ENCODE measurements around the gene DMD. TPM values are rescaled to one million over a fixed set of nuclear protein-coding genes. Genes with fewer than 3 reads are reported as not detected.

The DMD gene
- total RNA-seq, 2 experiments from 2014 or later = 0.20 to 0.47 TPM

- no peaks in the 10 kb centered on the region for H3K9me3 Mint-ChIP-seq
- no peaks in the 10 kb centered on the region for H3K4me1 Mint-ChIP-seq (ENCODE audit: low read depth)
- no peaks in the 10 kb centered on the region for H3K27me3 Mint-ChIP-seq
- H3K27ac Mint-ChIP-seq = no peak overlapping the region
- intact Hi-C loops (cut with DNase I, micrococcal nuclease) = no loop called here
- Histone ChIP-seq H3K36me3 (ENCODE audit: insufficient read depth, low read length) (no peaks in the 10 kb centered on the region), H3K4me1 (ENCODE audit: insufficient read depth, low read length) (no peaks in the 10 kb centered on the region), H3K27ac (ENCODE audit: low read depth in 1 of 2, low read length in 2 of 2) (no peak overlapping the region), H3K9me3 (ENCODE audit: control insufficient read depth in 1 of 2, insufficient read depth in 1 of 2, low read length in 2 of 2) (no peaks in the 10 kb centered on the region), H3K27me3 (ENCODE audit: control insufficient read depth in 1 of 2, insufficient read depth in 2 of 2, low read length in 2 of 2) (no peaks in the 10 kb centered on the region), H3K4me3 (ENCODE audit: low read length) (no peak overlapping the region)
- no peak overlapping the region for H3K4me3 Mint-ChIP-seq
- ChIA-PET POLR2A (no interaction called here), CTCF (no interaction called here)
- H3K36me3 Mint-ChIP-seq (ENCODE audit: low read depth) = no peaks in the 10 kb centered on the region
- ATAC-seq (ENCODE audit: poor library complexity) = no peak
- DNase-seq = no peak
- TF ChIP-seq, protein P1, sequence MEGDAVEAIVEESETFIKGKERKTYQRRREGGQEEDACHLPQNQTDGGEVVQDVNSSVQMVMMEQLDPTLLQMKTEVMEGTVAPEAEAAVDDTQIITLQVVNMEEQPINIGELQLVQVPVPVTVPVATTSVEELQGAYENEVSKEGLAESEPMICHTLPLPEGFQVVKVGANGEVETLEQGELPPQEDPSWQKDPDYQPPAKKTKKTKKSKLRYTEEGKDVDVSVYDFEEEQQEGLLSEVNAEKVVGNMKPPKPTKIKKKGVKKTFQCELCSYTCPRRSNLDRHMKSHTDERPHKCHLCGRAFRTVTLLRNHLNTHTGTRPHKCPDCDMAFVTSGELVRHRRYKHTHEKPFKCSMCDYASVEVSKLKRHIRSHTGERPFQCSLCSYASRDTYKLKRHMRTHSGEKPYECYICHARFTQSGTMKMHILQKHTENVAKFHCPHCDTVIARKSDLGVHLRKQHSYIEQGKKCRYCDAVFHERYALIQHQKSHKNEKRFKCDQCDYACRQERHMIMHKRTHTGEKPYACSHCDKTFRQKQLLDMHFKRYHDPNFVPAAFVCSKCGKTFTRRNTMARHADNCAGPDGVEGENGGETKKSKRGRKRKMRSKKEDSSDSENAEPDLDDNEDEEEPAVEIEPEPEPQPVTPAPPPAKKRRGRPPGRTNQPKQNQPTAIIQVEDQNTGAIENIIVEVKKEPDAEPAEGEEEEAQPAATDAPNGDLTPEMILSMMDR (IDR thresholded peaks at IDR 0.05) = no peak
Measured at GRCh38 chrX:33142331-33142730, 69.0 kb downstream of the DMD start.

DNA sequence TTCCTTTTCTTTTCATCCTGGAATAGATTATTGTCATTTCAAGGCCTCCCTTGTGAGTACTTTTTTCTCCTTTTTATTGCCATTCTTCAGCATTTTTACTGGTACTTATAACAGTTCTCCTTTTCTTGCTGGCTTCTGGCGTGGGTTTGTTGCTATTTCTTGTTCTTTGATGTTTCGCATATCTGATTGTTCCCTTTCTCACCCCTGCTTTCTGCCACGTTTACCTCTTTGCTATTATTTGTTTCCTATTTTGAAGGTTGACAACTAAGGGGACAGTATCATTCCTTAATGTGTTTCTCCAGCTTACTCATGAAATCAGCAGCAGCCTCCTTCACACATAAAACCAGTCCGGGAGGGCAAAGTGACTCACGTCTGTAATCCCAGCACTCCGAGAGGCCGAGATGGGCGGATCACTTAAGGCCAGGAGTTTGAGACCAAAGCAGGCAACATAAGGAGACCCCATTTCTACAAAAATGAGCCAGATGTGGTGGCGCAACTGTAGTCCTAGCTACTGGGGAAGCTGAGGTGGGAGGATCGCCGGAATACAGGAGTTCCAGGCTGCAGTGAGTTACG, 72.6 kb downstream of the DMD start:
- no peaks in the 10 kb centered on the region for H3K9me3 Mint-ChIP-seq
- H3K4me1 ChIP-seq (ENCODE audit: insufficient read depth, low read length) = no peaks in the 10 kb centered on the region
- no peak overlapping the region for H3K4me3 ChIP-seq (ENCODE audit: low read length)
- H3K4me1 Mint-ChIP-seq (ENCODE audit: low read depth) = no peaks in the 10 kb centered on the region
- H3K36me3 ChIP-seq (ENCODE audit: insufficient read depth, low read length) = no peaks in the 10 kb centered on the region
- ATAC-seq (ENCODE audit: poor library complexity) = no peak
- DNase-seq = no peak
- ChIA-PET CTCF (no interaction called here), POLR2A (no interaction called here)
- H3K4me3 Mint-ChIP-seq = no peak overlapping the region
- H3K27ac Mint-ChIP-seq = no peak overlapping the region
- no peaks in the 10 kb centered on the region for H3K36me3 Mint-ChIP-seq (ENCODE audit: low read depth)
- intact Hi-C loops (cut with DNase I, micrococcal nuclease) = no loop called here
- TF ChIP-seq, protein P1 (IDR thresholded peaks at IDR 0.05) = no peak
- H3K9me3 ChIP-seq (ENCODE audit: control insufficient read depth in 1 of 2, insufficient read depth in 1 of 2, low read length in 2 of 2) = no peaks in the 10 kb centered on the region
- no peaks in the 10 kb centered on the region for H3K27me3 Mint-ChIP-seq
- H3K27me3 ChIP-seq (ENCODE audit: control insufficient read depth in 1 of 2, insufficient read depth in 2 of 2, low read length in 2 of 2) = no peaks in the 10 kb centered on the region
- H3K27ac ChIP-seq (ENCODE audit: low read depth in 1 of 2, low read length in 2 of 2) = no peak overlapping the region

DNA sequence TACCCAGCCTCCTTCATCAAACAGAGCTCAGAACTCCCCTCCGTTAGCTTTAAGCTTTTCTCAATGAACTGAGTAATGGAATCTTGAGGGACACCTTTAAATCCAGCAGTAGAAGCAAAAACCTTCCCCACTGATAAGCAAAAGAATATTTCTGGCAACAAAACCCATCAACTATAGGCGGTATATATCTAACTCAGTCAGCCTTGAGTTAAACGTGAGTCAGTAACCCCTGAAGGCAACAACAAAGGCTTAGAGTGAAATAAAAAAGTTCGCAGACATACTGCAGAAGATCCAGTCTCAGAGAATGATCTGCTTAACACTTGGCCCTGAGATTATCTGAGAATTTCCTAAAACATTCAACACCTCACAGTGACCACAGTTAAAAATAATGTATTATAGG, 77.2 kb downstream of the DMD start:
- H3K9me3 Mint-ChIP-seq = no peaks in the 10 kb centered on the region
- Histone ChIP-seq H3K36me3 (ENCODE audit: insufficient read depth, low read length) (no peaks in the 10 kb centered on the region), H3K27ac (ENCODE audit: low read depth in 1 of 2, low read length in 2 of 2) (no peak overlapping the region), H3K4me1 (ENCODE audit: insufficient read depth, low read length) (no peaks in the 10 kb centered on the region), H3K27me3 (ENCODE audit: control insufficient read depth in 1 of 2, insufficient read depth in 2 of 2, low read length in 2 of 2) (no peaks in the 10 kb centered on the region), H3K4me3 (ENCODE audit: low read length) (no peak overlapping the region), H3K9me3 (ENCODE audit: control insufficient read depth in 1 of 2, insufficient read depth in 1 of 2, low read length in 2 of 2) (no peaks in the 10 kb centered on the region)
- H3K36me3 Mint-ChIP-seq (ENCODE audit: low read depth) = no peaks in the 10 kb centered on the region
- CTCF ChIA-PET = no interaction called here
- no peak overlapping the region for H3K27ac Mint-ChIP-seq
- no peak for ATAC-seq (ENCODE audit: poor library complexity)
- DNase-seq = no peak
- intact Hi-C loops (cut with DNase I, micrococcal nuclease) = no loop called here
- POLR2A ChIA-PET = no interaction called here
- H3K4me3 Mint-ChIP-seq = no peak overlapping the region
- H3K27me3 Mint-ChIP-seq = no peaks in the 10 kb centered on the region
- TF ChIP-seq, protein P1 (IDR thresholded peaks at IDR 0.05) = no peak
- H3K4me1 Mint-ChIP-seq (ENCODE audit: low read depth) = no peaks in the 10 kb centered on the region

Measured in CD4-positive, alpha-beta T cell (primary cell).